ENCODE data around the gene DLEC1.

DLEC1 gene

DNA sequence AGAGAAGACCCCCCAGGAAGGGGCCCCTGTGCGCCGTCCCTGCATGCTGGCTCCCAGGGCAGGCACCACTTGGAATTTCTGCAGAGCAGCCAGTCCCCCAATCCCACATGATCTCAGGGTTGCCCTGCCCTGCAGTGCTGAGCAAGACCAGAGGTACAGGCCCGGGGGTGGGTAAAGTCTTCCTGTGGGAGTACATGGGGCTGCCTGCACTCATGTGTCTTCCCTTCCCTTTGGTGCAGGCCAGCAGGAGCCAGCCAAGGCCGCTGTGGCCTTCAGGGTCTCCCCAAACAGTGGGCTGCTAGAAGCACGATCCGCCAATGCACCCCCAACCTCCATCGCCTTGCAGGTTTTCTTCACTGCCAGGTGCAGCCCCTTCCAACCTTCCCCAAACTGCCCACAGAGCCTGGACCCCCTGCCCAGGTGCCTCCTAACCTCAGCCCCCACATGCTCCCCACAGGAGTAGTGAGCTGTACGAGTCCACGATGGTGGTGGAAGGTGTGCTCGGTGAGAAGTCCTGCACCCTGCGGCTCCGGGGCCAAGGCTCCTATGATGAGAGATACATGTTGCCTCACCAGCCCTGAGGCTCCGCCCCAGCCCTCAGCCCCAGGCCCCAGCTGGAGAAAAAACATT, 82.9 kb downstream of the DLEC1 start:
- DNase-seq (ENCODE audit: low read depth), result no peak
- TF ChIP-seq, protein P1, sequence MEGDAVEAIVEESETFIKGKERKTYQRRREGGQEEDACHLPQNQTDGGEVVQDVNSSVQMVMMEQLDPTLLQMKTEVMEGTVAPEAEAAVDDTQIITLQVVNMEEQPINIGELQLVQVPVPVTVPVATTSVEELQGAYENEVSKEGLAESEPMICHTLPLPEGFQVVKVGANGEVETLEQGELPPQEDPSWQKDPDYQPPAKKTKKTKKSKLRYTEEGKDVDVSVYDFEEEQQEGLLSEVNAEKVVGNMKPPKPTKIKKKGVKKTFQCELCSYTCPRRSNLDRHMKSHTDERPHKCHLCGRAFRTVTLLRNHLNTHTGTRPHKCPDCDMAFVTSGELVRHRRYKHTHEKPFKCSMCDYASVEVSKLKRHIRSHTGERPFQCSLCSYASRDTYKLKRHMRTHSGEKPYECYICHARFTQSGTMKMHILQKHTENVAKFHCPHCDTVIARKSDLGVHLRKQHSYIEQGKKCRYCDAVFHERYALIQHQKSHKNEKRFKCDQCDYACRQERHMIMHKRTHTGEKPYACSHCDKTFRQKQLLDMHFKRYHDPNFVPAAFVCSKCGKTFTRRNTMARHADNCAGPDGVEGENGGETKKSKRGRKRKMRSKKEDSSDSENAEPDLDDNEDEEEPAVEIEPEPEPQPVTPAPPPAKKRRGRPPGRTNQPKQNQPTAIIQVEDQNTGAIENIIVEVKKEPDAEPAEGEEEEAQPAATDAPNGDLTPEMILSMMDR (IDR thresholded peaks at IDR 0.05; ENCODE audit: low read length, missing control alignments), result no peak
- no peak overlapping the region for H3K4me3 ChIP-seq (replicated peaks; ENCODE audit: low read depth, low read length)

DNA sequence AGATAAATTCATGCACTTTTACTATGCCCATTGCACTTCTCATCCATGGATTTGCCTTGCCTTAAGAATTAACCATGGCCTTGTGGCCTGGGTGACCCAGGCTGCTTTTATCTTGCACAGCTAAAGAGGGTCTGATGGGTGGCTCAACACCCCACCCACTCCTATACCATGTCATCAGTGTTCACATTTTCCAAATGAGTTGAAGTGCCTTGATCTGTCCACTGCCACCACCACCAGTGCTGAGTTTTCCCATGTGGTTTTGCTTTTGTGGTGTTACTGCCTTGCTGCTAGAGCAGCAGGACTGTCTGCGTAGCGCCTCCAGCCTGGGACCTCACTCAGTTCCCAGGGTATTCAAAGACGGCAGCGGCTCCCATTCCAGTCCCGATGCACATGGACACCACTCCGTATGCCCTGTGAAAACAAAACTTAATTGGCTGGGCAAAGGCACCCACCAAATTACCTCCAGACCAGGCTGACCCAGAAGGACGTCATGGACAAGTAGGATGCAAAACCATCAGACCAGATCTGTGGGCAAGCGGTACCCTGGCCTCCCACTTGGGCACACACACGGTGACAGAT, 83.8 kb downstream of the DLEC1 start:
- TF ChIP-seq, protein P1 (IDR thresholded peaks at IDR 0.05; ENCODE audit: low read length, missing control alignments), result no peak
- no peak for DNase-seq (ENCODE audit: low read depth)
- no peak overlapping the region for H3K4me3 ChIP-seq (replicated peaks; ENCODE audit: low read depth, low read length)

DNA sequence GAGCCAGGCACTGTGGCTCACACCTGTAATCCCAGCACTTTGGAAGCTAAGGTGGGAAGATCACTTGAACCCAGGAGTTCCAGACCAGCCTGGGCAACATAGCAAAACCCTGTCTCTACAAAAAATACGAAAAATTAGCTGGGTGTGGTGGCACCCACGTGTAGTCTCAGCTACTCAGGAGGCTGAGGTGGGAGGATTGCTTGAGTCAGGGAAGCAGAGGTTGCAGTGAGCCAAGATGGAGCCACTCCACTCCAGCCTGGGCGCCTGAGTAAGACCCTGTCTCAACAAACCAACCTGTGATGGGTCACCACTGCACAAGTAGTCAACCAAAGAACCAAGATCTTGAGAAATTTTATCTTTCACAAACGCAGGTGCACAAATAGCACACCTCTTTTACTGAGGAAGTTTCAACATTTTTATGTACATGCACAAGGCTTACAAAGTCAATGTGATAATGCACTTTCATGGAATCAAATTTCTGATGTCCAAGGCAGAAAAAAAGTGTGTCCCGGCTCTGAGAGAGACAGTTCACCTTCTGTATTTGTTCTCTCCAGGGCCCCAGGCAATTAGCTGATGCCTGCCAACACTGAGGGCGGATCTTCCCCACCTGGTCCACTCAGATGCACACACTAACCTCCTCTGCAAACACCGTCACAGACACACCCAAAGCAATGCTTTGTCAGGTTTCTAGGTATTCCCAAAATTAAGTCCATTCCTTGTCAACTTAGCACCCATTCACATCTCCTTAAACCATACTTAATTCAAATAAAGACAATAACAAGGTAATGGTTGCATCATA, 85.5 kb downstream of the DLEC1 start:
- TF ChIP-seq, protein P1 (IDR thresholded peaks at IDR 0.05; ENCODE audit: low read length, missing control alignments), result no peak
- DNase-seq (ENCODE audit: low read depth), result no peak
- no peak overlapping the region for H3K4me3 ChIP-seq (replicated peaks; ENCODE audit: low read depth, low read length)

DNA sequence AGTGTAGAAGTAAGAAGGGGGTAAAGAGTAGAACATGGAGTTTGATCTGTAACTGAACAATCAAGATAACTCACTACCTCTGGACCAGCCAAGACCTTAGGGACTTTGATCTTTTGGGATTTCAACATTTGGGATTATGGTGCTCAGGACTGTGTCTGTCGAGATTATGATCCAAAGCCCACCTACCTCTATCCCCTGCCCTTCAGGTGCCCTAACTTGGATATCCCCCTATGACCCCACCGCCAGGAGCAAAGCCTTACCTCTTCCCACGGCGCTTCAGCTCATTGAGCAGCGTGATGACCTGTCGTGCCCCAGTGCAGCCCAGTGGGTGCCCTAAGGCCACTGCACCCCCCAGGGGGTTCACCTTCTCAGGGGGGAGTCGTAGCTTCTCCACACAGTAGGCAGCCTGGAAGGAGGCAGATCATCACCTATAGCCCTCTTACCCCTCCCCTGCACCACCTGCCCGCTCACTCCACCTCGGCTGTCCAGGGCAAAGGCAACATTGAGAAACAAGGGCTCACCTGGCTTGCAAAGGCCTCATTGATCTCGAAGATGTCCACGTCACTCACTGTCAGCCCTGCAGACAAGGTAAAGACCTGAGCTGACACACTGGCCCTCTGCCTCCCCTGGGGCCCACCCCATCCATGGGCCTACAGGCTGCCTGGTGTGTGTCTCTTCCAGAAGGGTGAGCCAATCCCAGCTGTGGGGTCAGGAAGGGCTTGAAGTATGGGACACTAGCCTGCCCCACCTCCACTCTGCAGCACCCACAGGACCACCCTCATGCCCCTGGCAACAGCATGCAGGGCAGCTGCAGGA, 86.5 kb downstream of the DLEC1 start:
- DNase-seq (ENCODE audit: low read depth), result no peak
- no peak overlapping the region for H3K4me3 ChIP-seq (replicated peaks; ENCODE audit: low read depth, low read length)
- TF ChIP-seq, protein P1 (IDR thresholded peaks at IDR 0.05; ENCODE audit: low read length, missing control alignments), result no peak

DNA sequence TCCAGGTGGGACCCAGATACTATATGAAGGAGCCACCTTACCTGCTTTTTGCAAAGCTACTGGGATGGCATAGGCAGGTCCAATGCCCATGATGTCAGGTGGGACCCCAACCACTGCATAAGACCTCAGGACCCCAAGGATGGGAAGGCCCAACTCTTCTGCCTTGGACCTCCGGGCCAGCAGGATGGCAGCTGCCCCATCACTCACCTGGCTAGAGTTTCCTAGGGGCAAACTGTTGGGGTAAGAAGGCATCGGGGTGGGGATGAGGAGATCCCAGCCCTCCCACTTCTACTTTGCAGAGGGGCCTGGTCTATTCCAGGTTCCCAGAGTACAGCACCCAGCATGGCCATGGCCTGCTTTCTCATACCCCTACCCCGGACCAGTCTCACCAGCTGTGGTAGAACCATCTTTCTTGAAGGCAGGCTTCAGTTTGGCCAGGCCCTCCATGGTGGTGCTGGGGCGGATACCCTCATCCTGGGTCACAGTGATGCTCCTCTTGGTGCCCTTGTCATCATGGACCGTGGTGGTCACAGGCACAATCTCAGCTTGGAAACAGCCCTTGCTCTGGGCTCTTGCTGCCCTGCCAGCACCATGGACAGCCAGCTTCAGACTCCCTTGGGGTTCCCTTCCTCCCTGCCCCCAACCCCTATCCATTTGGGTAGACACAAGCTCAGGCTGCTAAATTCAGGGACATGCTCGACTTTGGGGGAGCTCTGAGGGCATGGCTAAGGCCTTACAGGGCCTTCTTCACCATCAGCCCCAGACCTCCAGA, 87.3 kb downstream of the DLEC1 start:
- TF ChIP-seq, protein P1 (IDR thresholded peaks at IDR 0.05; ENCODE audit: low read length, missing control alignments), result no peak
- DNase-seq (ENCODE audit: low read depth), result no peak
- H3K4me3 ChIP-seq (replicated peaks; ENCODE audit: low read depth, low read length), result no peak overlapping the region

Measured in fibroblast of pulmonary artery (primary cell).